Muscle of leg (tissue), 11 donors: ENCODE measurements around the gene MED9. TPM values are rescaled to one million over a fixed set of nuclear protein-coding genes. Genes with fewer than 3 reads are reported as not detected.

Experiments used
- DNase-seq: peaks from one replicate; pipeline ENCODE4 v3.0.0; 2013
- H3K27ac ChIP-seq: one replicate; pipeline ENCODE4 v1.5.1; 2013; ENCODE audit warnings: mild to moderate bottlenecking, low read length, control low read depth
- H3K27me3 ChIP-seq: one replicate; pipeline ENCODE4 v1.6.1; 2013; ENCODE audit warnings: low read length; ENCODE audit not compliant: control insufficient read depth, insufficient read depth
- H3K36me3 ChIP-seq: one replicate; pipeline ENCODE4 v1.6.1; 2013; ENCODE audit warnings: low read length; ENCODE audit not compliant: control insufficient read depth, insufficient read depth
- H3K4me1 ChIP-seq: one replicate; pipeline ENCODE4 v1.6.1; 2013; ENCODE audit warnings: low read length; ENCODE audit not compliant: control insufficient read depth, insufficient read depth
- H3K4me3 ChIP-seq: one replicate; pipeline ENCODE4 v1.5.1; 2013; ENCODE audit warnings: low read length, control low read depth
- H3K9me3 ChIP-seq: replicated peaks from 2 replicates; pipeline ENCODE4 v1.6.1; 2013; ENCODE audit warnings: low read depth, low read length; ENCODE audit not compliant: control insufficient read depth
- WGBS: methylation state at CpG from one replicate; pipeline ENCODE4 v1.1.5; 2013; ENCODE audit warnings: missing lambda C conversion rate; ENCODE audit not compliant: insufficient coverage; 5-methylcytosine and 5-hydroxymethylcytosine counted together
- polyA plus RNA-seq, 8 donors: library from polyadenylated mRNA; unstranded; fragments of 120-200 nt; gene quantifications; one replicate each; pipeline versions ENCODE4 v1.2.1 to v1.2.3, GENCODE V29; 2013; ENCODE audit warnings: inconsistent platforms in 1 of 8, low replicate concordance in 1 of 8; ENCODE audit not compliant: insufficient read length in 8 of 8, insufficient read depth in 1 of 8
- total RNA-seq: library from RNA; stranded (reverse); fragments of 120-200 nt; gene quantifications from one replicate; pipeline ENCODE4 v1.2.4, GENCODE V29; 2013

MED9 gene
- total and polyA plus RNA-seq, 9 donors: 13.1 to 17.6 (median 15.8) TPM

GRCh38 chr17:17523001-17523730, 46.4 kb downstream of the MED9 start:
- no peaks in the 10 kb centered on the region for H3K27me3 ChIP-seq
- no peak overlapping the region for H3K4me3 ChIP-seq
- peak overlapping the region; percentile 42 for H3K27ac ChIP-seq
- 39% methylated on average over 11 of the region's 14 CpGs for WGBS
- H3K4me1 ChIP-seq: peaks cover 53% of the 10 kb centered on the region
- H3K36me3 ChIP-seq: peaks cover 10% of the 10 kb centered on the region
- DNase-seq: no peak
- H3K9me3 ChIP-seq: no peaks in the 10 kb centered on the region

GRCh38 chr17:17523731-17524490, 47.1 kb downstream of the MED9 start:
- Histone ChIP-seq H3K36me3 (peaks cover 10% of the 10 kb centered on the region), H3K4me3 (no peak overlapping the region), H3K27me3 (no peaks in the 10 kb centered on the region), H3K27ac (no peak overlapping the region), H3K9me3 (no peaks in the 10 kb centered on the region), H3K4me1 (peaks cover 58% of the 10 kb centered on the region)
- 80% methylated on average over 12 of the region's 19 CpGs for WGBS
- DNase-seq: no peak

GRCh38 chr17:17525311-17525710, 48.5 kb downstream of the MED9 start:
- Histone ChIP-seq H3K4me3 (no peak overlapping the region), H3K27ac (no peak overlapping the region), H3K36me3 (peaks cover 10% of the 10 kb centered on the region), H3K9me3 (no peaks in the 10 kb centered on the region), H3K4me1 (peaks cover 54% of the 10 kb centered on the region), H3K27me3 (no peaks in the 10 kb centered on the region)
- WGBS: 86% methylated on average over 14 of the region's 15 CpGs
- DNase-seq: no peak

DNA sequence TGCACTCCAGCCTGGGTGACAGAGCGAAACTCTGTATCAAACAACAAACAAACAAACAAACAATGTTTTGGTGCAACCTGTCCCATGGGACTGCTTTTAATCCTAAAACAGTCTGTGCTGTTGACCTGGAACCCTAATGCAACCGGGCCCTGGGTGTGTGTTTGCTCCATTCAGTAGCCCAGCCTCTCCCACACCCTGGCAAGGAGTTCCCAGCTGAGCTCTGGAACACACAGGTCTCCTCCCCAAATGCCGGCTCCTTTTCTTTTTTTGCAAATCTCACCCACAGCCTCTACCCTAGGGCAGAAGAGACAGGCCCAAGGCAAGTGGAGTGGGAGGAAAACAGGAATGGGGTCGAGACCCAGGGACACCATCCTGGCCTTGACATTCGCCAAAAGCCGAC, 49.2 kb downstream of the MED9 start:
- H3K4me3 ChIP-seq: no peak overlapping the region
- H3K27ac ChIP-seq: peak overlapping the region; percentile 33
- no peak for DNase-seq
- peaks cover 4% of the 10 kb centered on the region for H3K36me3 ChIP-seq
- no peaks in the 10 kb centered on the region for H3K27me3 ChIP-seq
- WGBS: 82% methylated on average over 1 of the region's 6 CpGs
- H3K4me1 ChIP-seq: peaks cover 54% of the 10 kb centered on the region
- no peaks in the 10 kb centered on the region for H3K9me3 ChIP-seq

GRCh38 chr17:17526369-17526768, 49.6 kb downstream of the MED9 start:
- H3K4me3 ChIP-seq: no peak overlapping the region
- H3K36me3 ChIP-seq: peaks cover under 1% of the 10 kb centered on the region
- WGBS: 68% methylated on average over 8 of the region's 14 CpGs
- DNase-seq: no peak
- no peaks in the 10 kb centered on the region for H3K27me3 ChIP-seq
- H3K27ac ChIP-seq: peak overlapping the region; percentile 47
- H3K4me1 ChIP-seq: peaks cover 54% of the 10 kb centered on the region
- no peaks in the 10 kb centered on the region for H3K9me3 ChIP-seq

- H3K36me3 ChIP-seq: no peaks in the 10 kb centered on the region
- no peak overlapping the region for H3K4me3 ChIP-seq
- peak overlapping the region; percentile 37 for H3K27ac ChIP-seq
- WGBS: 85% methylated on average over 10 of the region's 11 CpGs
- H3K27me3 ChIP-seq: no peaks in the 10 kb centered on the region
- peaks cover 49% of the 10 kb centered on the region for H3K4me1 ChIP-seq
- H3K9me3 ChIP-seq: no peaks in the 10 kb centered on the region
- no peak for DNase-seq
These were observed 50.7 kb downstream of the MED9 start for GRCh38 chr17:17527534-17527933.

DNA sequence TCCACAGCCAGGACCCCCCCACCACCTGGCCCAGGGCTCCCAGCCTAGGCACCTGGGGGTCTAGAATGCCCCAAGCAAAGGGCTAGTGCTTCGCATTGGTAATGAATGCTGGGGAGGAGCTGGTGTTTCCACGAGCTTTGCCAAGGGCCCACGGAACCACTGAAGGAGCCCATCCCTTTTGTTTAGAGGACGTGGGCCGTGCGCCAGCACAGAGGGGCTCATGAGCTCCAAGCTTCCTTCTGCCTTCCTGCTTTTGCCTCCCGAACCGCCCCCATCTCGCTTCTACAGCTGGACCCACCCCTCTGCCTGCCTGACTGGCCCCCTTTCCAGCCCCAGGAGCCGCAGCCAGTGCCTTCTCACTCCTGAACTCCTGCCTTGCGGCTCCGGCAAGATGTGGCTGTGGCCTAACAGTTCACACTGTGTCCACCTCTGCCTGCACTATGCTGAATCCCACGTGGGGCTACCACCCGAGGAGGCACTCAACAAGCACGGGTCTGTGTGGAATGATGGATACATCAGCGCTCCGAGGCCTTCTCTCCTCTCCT, 51.2 kb downstream of the MED9 start:
- 65% methylated on average over 12 of the region's 17 CpGs for WGBS
- no peak overlapping the region for H3K4me3 ChIP-seq
- peak overlapping the region; percentile 37 for H3K27ac ChIP-seq
- no peak for DNase-seq
- H3K9me3 ChIP-seq: no peaks in the 10 kb centered on the region
- H3K36me3 ChIP-seq: no peaks in the 10 kb centered on the region
- peaks cover 44% of the 10 kb centered on the region for H3K4me1 ChIP-seq
- H3K27me3 ChIP-seq: no peaks in the 10 kb centered on the region

GRCh38 chr17:17528696-17529652, 52.2 kb downstream of the MED9 start:
- H3K27me3 ChIP-seq: no peaks in the 10 kb centered on the region
- H3K4me3 ChIP-seq: no peak overlapping the region
- peaks cover 35% of the 10 kb centered on the region for H3K4me1 ChIP-seq
- no peak overlapping the region for H3K27ac ChIP-seq
- no peak for DNase-seq
- no peaks in the 10 kb centered on the region for H3K9me3 ChIP-seq
- no peaks in the 10 kb centered on the region for H3K36me3 ChIP-seq
- 78% methylated on average over 9 of the region's 22 CpGs for WGBS

DNA sequence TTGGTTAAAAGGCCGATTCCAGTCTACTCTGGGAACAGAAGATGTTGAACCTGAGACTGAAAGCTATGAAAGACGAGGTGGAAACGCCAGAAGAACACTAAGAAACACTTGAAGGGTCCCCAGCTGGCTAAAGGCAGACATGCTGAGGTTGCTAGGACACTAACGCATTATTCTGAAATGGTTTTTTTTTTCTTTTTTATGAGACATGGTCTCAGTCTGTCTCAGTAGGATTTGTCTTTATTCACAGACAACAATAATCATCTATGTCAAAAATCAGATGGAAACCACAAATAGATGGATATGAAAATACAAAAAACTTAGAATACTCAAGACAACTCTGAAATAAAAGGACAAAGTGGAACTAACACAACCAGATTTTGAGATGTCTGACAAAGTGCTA, 54.4 kb downstream of the MED9 start:
- Histone ChIP-seq H3K27ac (no peak overlapping the region), H3K27me3 (no peaks in the 10 kb centered on the region), H3K4me1 (peaks cover 32% of the 10 kb centered on the region), H3K9me3 (no peaks in the 10 kb centered on the region), H3K36me3 (no peaks in the 10 kb centered on the region), H3K4me3 (no peak overlapping the region)
- DNase-seq: no peak
- 44% methylated on average over 2 of the region's 4 CpGs for WGBS
